ENCODE results near the gene PCDH15. TPM values are rescaled to one million over a fixed set of nuclear protein-coding genes. Genes with fewer than 3 reads are reported as not detected.
"Not testable (repeated sequence)": the region's sequence is repeated elsewhere in the genome, so short reads cannot be mapped to it uniquely, and the experiment has no call there.

Gene PCDH15
- total and polyA plus RNA-seq, 4 donors: 0.03 to 16.9 (median 0.88) TPM

- Histone ChIP-seq H3K4me1 (ENCODE audit: control insufficient read depth in 5 of 5, insufficient read depth in 5 of 5, low read length in 5 of 5) (no peaks in the 10 kb centered on the region), H3K9me3 (ENCODE audit: control insufficient read depth in 4 of 4, insufficient read depth in 3 of 4, low read length in 3 of 4) (no peaks in the 10 kb centered on the region), H3K36me3 (ENCODE audit: control insufficient read depth in 4 of 4, insufficient read depth in 4 of 4, low read length in 4 of 4) (no peaks in the 10 kb centered on the region), H3K27me3 (ENCODE audit: control insufficient read depth in 3 of 3, insufficient read depth in 3 of 3, low read length in 2 of 3) (no peaks in the 10 kb centered on the region), H3K9ac (ENCODE audit: insufficient read depth in 1 of 2, low read length in 2 of 2) (no peak overlapping the region), H3K27ac (ENCODE audit: low read depth in 1 of 2, low read length in 1 of 2) (no peak overlapping the region), H3K4me3 (no peak overlapping the region)
- 62 to 83% methylated on average over 3 of the region's 3 CpGs for WGBS, 2 donors
- ATAC-seq (ENCODE audit: insufficient read depth, low FRiP score) (no peak), DNase-seq (no peak)
- TF ChIP-seq CTCF (IDR thresholded peaks at IDR 0.05; ENCODE audit: control extremely low read depth, extremely low read depth): no peak
These were observed 870.4 kb downstream of the PCDH15 start for GRCh38 chr10:53930648-53931047.

- not testable (repeated sequence) for H3K27ac ChIP-seq (ENCODE audit: low read depth in 1 of 2, low read length in 1 of 2); ATAC-seq (ENCODE audit: insufficient read depth, low FRiP score); H3K4me1 ChIP-seq (ENCODE audit: control insufficient read depth in 5 of 5, insufficient read depth in 5 of 5, low read length in 5 of 5); H3K9me3 ChIP-seq (ENCODE audit: control insufficient read depth in 4 of 4, insufficient read depth in 3 of 4, low read length in 3 of 4); H3K36me3 ChIP-seq (ENCODE audit: control insufficient read depth in 4 of 4, insufficient read depth in 4 of 4, low read length in 4 of 4); DNase-seq; H3K4me3 ChIP-seq; H3K9ac ChIP-seq (ENCODE audit: insufficient read depth in 1 of 2, low read length in 2 of 2); H3K27me3 ChIP-seq (ENCODE audit: control insufficient read depth in 3 of 3, insufficient read depth in 3 of 3, low read length in 2 of 3)
- 95% methylated on average over 32 to 34 of the region's 34 CpGs for WGBS, 2 donors
These were observed 876.9 kb downstream of the PCDH15 start for GRCh38 chr10:53924051-53924700.

GRCh38 chr10:53918755-53919154, 882.3 kb downstream of the PCDH15 start:
- DNase-seq (no peak), ATAC-seq (ENCODE audit: insufficient read depth, low FRiP score) (no peak)
- WGBS, 2 donors: 77 to 80% methylated on average over 4 of the region's 4 CpGs

GRCh38 chr10:53909791-53910190, 891.2 kb downstream of the PCDH15 start:
- no peak for DNase-seq
- Histone ChIP-seq H3K4me3 (no peak overlapping the region), H3K27ac (ENCODE audit: low read depth in 1 of 2, low read length in 1 of 2) (no peak overlapping the region), H3K4me1 (ENCODE audit: control insufficient read depth in 5 of 5, insufficient read depth in 5 of 5, low read length in 5 of 5) (no peaks in the 10 kb centered on the region), H3K9ac (ENCODE audit: insufficient read depth in 1 of 2, low read length in 2 of 2) (no peak overlapping the region), H3K36me3 (ENCODE audit: control insufficient read depth in 4 of 4, insufficient read depth in 4 of 4, low read length in 4 of 4) (no peaks in the 10 kb centered on the region), H3K27me3 (ENCODE audit: control insufficient read depth in 3 of 3, insufficient read depth in 3 of 3, low read length in 2 of 3) (no peaks in the 10 kb centered on the region), H3K9me3 (ENCODE audit: control insufficient read depth in 4 of 4, insufficient read depth in 3 of 4, low read length in 3 of 4) (peaks cover 0 to 2% (median 0%) of the 10 kb centered on the region in 4 donors)
- ATAC-seq (ENCODE audit: insufficient read depth, low FRiP score): no peak
- WGBS, 2 donors: 76 to 84% methylated on average over 5 of the region's 5 CpGs
- no peak for TF ChIP-seq CTCF (IDR thresholded peaks at IDR 0.05; ENCODE audit: control extremely low read depth, extremely low read depth)

More at GRCh38 chr10:53918755-53919154, 882.3 kb downstream of the PCDH15 start:
- Histone ChIP-seq H3K9me3 (ENCODE audit: control insufficient read depth in 4 of 4, insufficient read depth in 3 of 4, low read length in 3 of 4) (no peaks in the 10 kb centered on the region), H3K36me3 (ENCODE audit: control insufficient read depth in 4 of 4, insufficient read depth in 4 of 4, low read length in 4 of 4) (no peaks in the 10 kb centered on the region), H3K27ac (ENCODE audit: low read depth in 1 of 2, low read length in 1 of 2) (no peak overlapping the region), H3K4me3 (no peak overlapping the region), H3K4me1 (ENCODE audit: control insufficient read depth in 5 of 5, insufficient read depth in 5 of 5, low read length in 5 of 5) (no peaks in the 10 kb centered on the region), H3K27me3 (ENCODE audit: control insufficient read depth in 3 of 3, insufficient read depth in 3 of 3, low read length in 2 of 3) (no peaks in the 10 kb centered on the region), H3K9ac (ENCODE audit: insufficient read depth in 1 of 2, low read length in 2 of 2) (no peak overlapping the region)
- no peak for TF ChIP-seq CTCF (IDR thresholded peaks at IDR 0.05; ENCODE audit: control extremely low read depth, extremely low read depth)

All from lung (tissue), 12 donors.